Activated CD4-positive, CD25-positive, alpha-beta regulatory T cell treated with anti-CD3 and anti-CD28 coated beads, Interleukin-2, amount 50 U/mL, for 16 hours (primary cell): ENCODE data around the gene TKTL1.

Experiments used
- DNase-seq: peaks from one replicate; pipeline ENCODE4 v3.0.0-alpha.2; 2020; ENCODE audit warnings: low read depth, low spot score

Gene TKTL1

DNA sequence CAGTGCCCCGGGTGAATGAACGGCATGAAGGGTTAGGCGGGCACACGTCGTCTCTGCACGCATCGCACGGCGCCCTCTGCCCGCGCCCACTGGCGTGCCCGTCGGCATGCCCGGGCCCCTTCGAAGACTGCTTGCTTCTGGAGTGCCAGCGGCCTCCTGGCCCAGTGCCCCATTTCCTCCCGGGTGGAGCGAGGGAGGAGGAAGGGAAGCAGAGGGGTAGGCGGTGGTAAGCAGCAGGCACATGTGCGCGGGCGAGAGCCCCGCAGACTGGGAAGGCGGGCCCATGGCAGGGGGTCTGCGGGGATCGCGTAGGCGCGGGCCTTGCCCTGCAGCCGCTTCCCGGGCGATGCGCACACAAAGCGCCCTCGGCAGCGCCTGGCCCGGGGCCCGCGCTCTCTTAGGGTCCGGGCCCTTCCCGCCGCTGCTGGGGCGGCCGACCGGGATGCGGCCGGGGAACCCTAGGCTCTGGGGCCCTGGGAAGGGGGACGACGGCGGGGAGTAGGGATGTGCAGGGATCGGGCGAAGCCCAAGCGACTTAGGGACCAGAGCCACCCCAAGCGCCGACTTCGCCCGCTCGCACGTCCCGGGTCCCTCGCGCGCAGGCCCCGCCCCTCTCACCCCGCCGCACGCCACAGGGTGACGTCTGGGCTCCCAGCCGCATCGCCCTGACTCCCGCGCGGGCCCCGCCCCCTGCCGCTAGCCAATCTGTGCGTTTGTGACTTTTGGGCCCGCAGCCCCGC lies 82.6 kb downstream of the TKTL1 start:
- no peak for DNase-seq

GRCh38 chrX:154378799-154379568 lies 83.4 kb downstream of the TKTL1 start, which contains the start of gene EMD:
EMD (plus strand) TSS chrX:154379295; CDS start chrX:154379485, 190 bp downstream.
- peak; percentile 92 for DNase-seq

- DNase-seq, result no peak
These were observed 84.0 kb downstream of the TKTL1 start for GRCh38 chrX:154379569-154379951.
